WTC11 (cell line): ENCODE measurements around the gene ZNF532. TPM values are rescaled to one million over a fixed set of nuclear protein-coding genes. Genes with fewer than 3 reads are reported as not detected.

Experiments
- ATAC-seq: fragments of 200-7000 bp; cut with Tn5 transposase; 2 replicates; pipeline ENCODE4 v1.10.0; 2021; ENCODE audit warnings: mild to moderate bottlenecking, moderate library complexity
- CTCF ChIA-PET: fragments of 300-600 bp; sonication (Branson Sonifier 250); formaldehyde crosslinking; loops from one replicate; lab custom pipeline; 2021; ENCODE audit warnings: antibody characterized with exemption; lab: Charles Lee
- POLR2A ChIA-PET: fragments of 350-600 bp; sonication (Branson Sonifier 250); formaldehyde crosslinking; loops from one replicate; lab custom pipeline; 2021; ENCODE audit warnings: antibody characterized with exemption; lab: Charles Lee
- DNase-seq: peaks from one replicate; pipeline ENCODE4 v3.0.0; 2021; ENCODE audit warnings: low spot score
- H3K27ac Mint-ChIP-seq: 2 replicates; pipeline ENCODE4 v1.8.0; 2021; ENCODE audit warnings: mixed read lengths
- H3K27me3 Mint-ChIP-seq: 2 replicates; pipeline ENCODE4 v1.8.0; 2021; ENCODE audit warnings: low read depth, mild to moderate bottlenecking, moderate library complexity, mixed read lengths
- H3K36me3 Mint-ChIP-seq: 2 replicates; pipeline ENCODE4 v1.8.0; 2021; ENCODE audit warnings: mixed read lengths
- H3K4me1 Mint-ChIP-seq: 2 replicates; pipeline ENCODE4 v1.8.0; 2022; ENCODE audit warnings: mixed read lengths
- H3K4me3 Mint-ChIP-seq: 2 replicates; pipeline ENCODE4 v1.8.0; 2021; ENCODE audit warnings: mild to moderate bottlenecking, moderate library complexity, mixed read lengths
- H3K9me3 Mint-ChIP-seq: 2 replicates; pipeline ENCODE4 v1.8.0; 2021; ENCODE audit warnings: mixed read lengths
- CREM ChIP-seq: sonication (generic); formaldehyde crosslinking; IDR thresholded peaks from 2 replicates; pipeline ENCODE4 v1.8.1; 2022; ENCODE audit warnings: mild to moderate bottlenecking, missing genetic modification reagents, moderate library complexity
- EMX1 ChIP-seq: fragments of 250-450 bp; sonication (Bioruptor Pico); IDR thresholded peaks from 2 replicates; pipeline ENCODE4 v1.8.0; 2021; ENCODE audit warnings: mild to moderate bottlenecking
- FOXK1 ChIP-seq: sonication (generic); formaldehyde crosslinking; IDR thresholded peaks from 2 replicates; pipeline ENCODE4 v1.8.0; 2022; ENCODE audit warnings: mild to moderate bottlenecking, moderate library complexity, missing genetic modification reagents
- FOXP1 ChIP-seq: sonication (generic); formaldehyde crosslinking; IDR thresholded peaks from 2 replicates; pipeline ENCODE4 v1.8.0; 2022; ENCODE audit warnings: missing genetic modification reagents, mild to moderate bottlenecking, moderate library complexity, borderline replicate concordance
- GTF2I ChIP-seq: fragments of 250-450 bp; sonication (Bioruptor Pico); conservative IDR thresholded peaks from 2 replicates; pipeline ENCODE4 v1.4.0; 2021; ENCODE audit warnings: mild to moderate bottlenecking
- JAZF1 ChIP-seq: fragments of 250-450 bp; sonication (Bioruptor Pico); IDR thresholded peaks from 2 replicates; pipeline ENCODE4 v1.9.0; 2021; ENCODE audit warnings: moderate library complexity, mild to moderate bottlenecking, inconsistent platforms
- NFE2L1 ChIP-seq: sonication (generic); formaldehyde crosslinking; IDR thresholded peaks from 2 replicates; pipeline ENCODE4 v1.8.1; 2023; ENCODE audit warnings: missing genetic modification reagents
- NR3C1 ChIP-seq: sonication (generic); formaldehyde crosslinking; conservative IDR thresholded peaks from 2 replicates; pipeline ENCODE4 v1.8.1; 2023; ENCODE audit warnings: low read depth, mild to moderate bottlenecking, missing genetic modification reagents
- RELA ChIP-seq: sonication (generic); formaldehyde crosslinking; IDR thresholded peaks from 2 replicates; pipeline ENCODE4 v1.8.1; 2022; ENCODE audit warnings: missing genetic modification reagents, mild to moderate bottlenecking, borderline replicate concordance
- SMAD3 ChIP-seq: sonication (generic); formaldehyde crosslinking; IDR thresholded peaks from 2 replicates; pipeline ENCODE4 v1.8.0; 2022; ENCODE audit warnings: missing genetic modification reagents, mild to moderate bottlenecking, borderline replicate concordance
- TEAD1 ChIP-seq: sonication (generic); formaldehyde crosslinking; IDR thresholded peaks from 2 replicates; pipeline ENCODE4 v1.8.0; 2022; ENCODE audit warnings: mild to moderate bottlenecking, missing genetic modification reagents
- TP53 ChIP-seq: sonication (generic); formaldehyde crosslinking; IDR thresholded peaks from 2 replicates; pipeline ENCODE4 v1.8.1; 2023; ENCODE audit warnings: mild to moderate bottlenecking, missing genetic modification reagents
- ZBTB21 ChIP-seq: sonication (generic); formaldehyde crosslinking; IDR thresholded peaks from 2 replicates; pipeline ENCODE4 v1.8.1; 2023; ENCODE audit warnings: mild to moderate bottlenecking, missing genetic modification reagents, borderline replicate concordance
- ZNF423 ChIP-seq: fragments of 250-450 bp; sonication (Bioruptor Pico); IDR thresholded peaks from 2 replicates; pipeline ENCODE4 v2.1.2; 2022; ENCODE audit warnings: mild to moderate bottlenecking, moderate library complexity
- ZNF671 ChIP-seq: fragments of 250-450 bp; sonication (Bioruptor Pico); IDR thresholded peaks from 2 replicates; pipeline ENCODE4 v1.8.0; 2021; ENCODE audit warnings: mild to moderate bottlenecking
- total RNA-seq: library from RNA; stranded (reverse); gene quantifications from 3 replicates; pipeline ENCODE4 v1.2.3, GENCODE V29; 2021
- TF ChIP-seq, protein P1 (sequence below): sonication (generic); formaldehyde crosslinking; IDR thresholded peaks from 2 replicates; pipeline ENCODE4 v1.8.0; 2023; ENCODE audit warnings: mild to moderate bottlenecking, missing genetic modification reagents
- TF ChIP-seq, protein P2 (sequence below): fragments of 250-450 bp; sonication (Bioruptor Pico); IDR thresholded peaks from 2 replicates; pipeline ENCODE4 v1.9.0; 2021; ENCODE audit warnings: mild to moderate bottlenecking
- TF ChIP-seq, protein P3 (sequence below): sonication (generic); formaldehyde crosslinking; IDR thresholded peaks from 2 replicates; pipeline ENCODE4 v1.8.1; 2023; ENCODE audit warnings: mild to moderate bottlenecking, missing genetic modification reagents
- TF ChIP-seq, protein P4 (sequence below): fragments of 250-450 bp; sonication (Bioruptor Pico); IDR thresholded peaks from 2 replicates; pipeline ENCODE4 v1.9.0; 2021; ENCODE audit warnings: mild to moderate bottlenecking, borderline replicate concordance
- TF ChIP-seq, protein P5 (sequence below): sonication (generic); formaldehyde crosslinking; IDR thresholded peaks from 2 replicates; pipeline ENCODE4 v1.8.1; 2023; ENCODE audit warnings: mild to moderate bottlenecking, missing genetic modification reagents, moderate library complexity
- TF ChIP-seq, protein P6 (sequence below): sonication (generic); formaldehyde crosslinking; IDR thresholded peaks from 2 replicates; pipeline ENCODE4 v1.8.1; 2023; ENCODE audit warnings: mild to moderate bottlenecking, missing genetic modification reagents, borderline replicate concordance
- TF ChIP-seq, protein P7 (sequence below): sonication (generic); formaldehyde crosslinking; IDR thresholded peaks from 2 replicates; pipeline ENCODE4 v1.8.1; 2022; ENCODE audit warnings: mild to moderate bottlenecking, missing genetic modification reagents, moderate library complexity, borderline replicate concordance

The ZNF532 gene
- total RNA-seq, 1 experiment from 2014 or later: 171 TPM

DNA sequence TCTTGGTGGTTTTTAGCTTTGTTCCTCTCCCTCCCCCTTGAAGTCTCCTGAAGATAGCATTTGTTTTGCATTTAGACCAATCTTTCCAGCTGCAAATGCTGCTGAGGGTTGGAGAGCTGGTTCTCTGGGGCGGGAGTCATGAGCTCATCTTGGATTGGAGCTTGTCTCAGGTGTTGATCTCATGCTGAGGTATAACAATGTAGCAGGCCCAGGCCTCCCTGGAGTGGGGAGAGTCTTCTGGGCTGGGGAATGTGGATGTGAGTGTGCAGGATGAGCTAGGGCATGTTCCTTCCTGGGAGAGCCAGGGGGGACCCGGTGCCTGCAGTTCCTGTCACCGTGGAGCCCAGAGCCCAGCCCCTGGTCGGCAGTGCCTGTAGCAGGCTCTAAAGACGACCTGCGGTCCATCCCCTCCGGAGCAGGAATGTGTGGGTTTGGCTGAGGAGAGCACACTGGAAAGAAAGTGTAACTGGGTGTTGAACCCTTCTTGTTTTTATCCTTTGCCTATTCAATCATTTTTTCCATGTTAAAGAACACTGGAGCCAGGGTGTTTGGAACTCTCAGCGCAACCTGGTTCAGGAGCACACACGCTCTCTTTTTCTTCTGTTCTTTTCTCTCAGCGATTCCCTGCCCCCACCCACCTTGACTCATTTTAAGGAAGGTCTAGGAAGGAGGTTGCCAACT lies 2.7 kb downstream of the ZNF532 start:
- peaks cover 81% of the 10 kb centered on the region for H3K4me1 Mint-ChIP-seq
- ATAC-seq: peak; percentile 75
- POLR2A ChIA-PET: interaction anchor here (0.5 to 2.4 kb wide), 13 partner anchors 10 to 435 kb away, joined by 3 to 42 read pairs (median 3); no protein-coding TSS in a partner anchor
- H3K36me3 Mint-ChIP-seq: peaks cover 70% of the 10 kb centered on the region
- CTCF ChIA-PET: interaction anchor here (0.7 to 1.9 kb wide), 12 partner anchors 11 to 103 kb away, joined by 3 to 19 read pairs (median 4); no protein-coding TSS in a partner anchor
- peak overlapping the region; percentile 80 for H3K4me3 Mint-ChIP-seq
- H3K9me3 Mint-ChIP-seq: peaks cover 5% of the 10 kb centered on the region
- peak; percentile 80 for DNase-seq
- H3K27me3 Mint-ChIP-seq: no peaks in the 10 kb centered on the region
- H3K27ac Mint-ChIP-seq: peak overlapping the region; percentile 98
- TF ChIP-seq, protein P1, sequence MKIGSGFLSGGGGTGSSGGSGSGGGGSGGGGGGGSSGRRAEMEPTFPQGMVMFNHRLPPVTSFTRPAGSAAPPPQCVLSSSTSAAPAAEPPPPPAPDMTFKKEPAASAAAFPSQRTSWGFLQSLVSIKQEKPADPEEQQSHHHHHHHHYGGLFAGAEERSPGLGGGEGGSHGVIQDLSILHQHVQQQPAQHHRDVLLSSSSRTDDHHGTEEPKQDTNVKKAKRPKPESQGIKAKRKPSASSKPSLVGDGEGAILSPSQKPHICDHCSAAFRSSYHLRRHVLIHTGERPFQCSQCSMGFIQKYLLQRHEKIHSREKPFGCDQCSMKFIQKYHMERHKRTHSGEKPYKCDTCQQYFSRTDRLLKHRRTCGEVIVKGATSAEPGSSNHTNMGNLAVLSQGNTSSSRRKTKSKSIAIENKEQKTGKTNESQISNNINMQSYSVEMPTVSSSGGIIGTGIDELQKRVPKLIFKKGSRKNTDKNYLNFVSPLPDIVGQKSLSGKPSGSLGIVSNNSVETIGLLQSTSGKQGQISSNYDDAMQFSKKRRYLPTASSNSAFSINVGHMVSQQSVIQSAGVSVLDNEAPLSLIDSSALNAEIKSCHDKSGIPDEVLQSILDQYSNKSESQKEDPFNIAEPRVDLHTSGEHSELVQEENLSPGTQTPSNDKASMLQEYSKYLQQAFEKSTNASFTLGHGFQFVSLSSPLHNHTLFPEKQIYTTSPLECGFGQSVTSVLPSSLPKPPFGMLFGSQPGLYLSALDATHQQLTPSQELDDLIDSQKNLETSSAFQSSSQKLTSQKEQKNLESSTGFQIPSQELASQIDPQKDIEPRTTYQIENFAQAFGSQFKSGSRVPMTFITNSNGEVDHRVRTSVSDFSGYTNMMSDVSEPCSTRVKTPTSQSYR (CRISPR knock-in tag): peak; percentile 76; the same call in 1 of the 2 replicates
- TF ChIP-seq ZBTB21 (CRISPR knock-in tag) (peak; percentile 87), SMAD3 (0 out of 2 replicates have a peak, but pooled peaks have one; percentile 42), ZNF671 (CRISPR knock-in tag) (0 out of 2 replicates have a peak, but pooled peaks have one; percentile 15), TP53 (CRISPR knock-in tag) (peak; percentile 53; the same call in 1 of the 2 replicates), CREM (CRISPR knock-in tag) (0 out of 2 replicates have a peak, but pooled peaks have one; percentile 32), TEAD1 (CRISPR knock-in tag) (peak; percentile 95; the same call in 1 of the 2 replicates), EMX1 (CRISPR knock-in tag) (no peak), FOXP1 (CRISPR knock-in tag) (peak; percentile 57; the same call in 1 of the 2 replicates), NFE2L1 (CRISPR knock-in tag) (peak; percentile 35; the same call in 1 of the 2 replicates), RELA (CRISPR knock-in tag) (no peak), FOXK1 (CRISPR knock-in tag) (peak; percentile 87), ZNF423 (CRISPR knock-in tag) (peak; percentile 94), JAZF1 (CRISPR knock-in tag) (no peak), GTF2I (CRISPR knock-in tag) (0 out of 2 replicates have a peak, but pooled peaks have one; percentile 29), NR3C1 (CRISPR knock-in tag) (no peak)
- TF ChIP-seq, protein P2, sequence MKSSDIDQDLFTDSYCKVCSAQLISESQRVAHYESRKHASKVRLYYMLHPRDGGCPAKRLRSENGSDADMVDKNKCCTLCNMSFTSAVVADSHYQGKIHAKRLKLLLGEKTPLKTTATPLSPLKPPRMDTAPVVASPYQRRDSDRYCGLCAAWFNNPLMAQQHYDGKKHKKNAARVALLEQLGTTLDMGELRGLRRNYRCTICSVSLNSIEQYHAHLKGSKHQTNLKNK: no peak
- TF ChIP-seq, protein P3, sequence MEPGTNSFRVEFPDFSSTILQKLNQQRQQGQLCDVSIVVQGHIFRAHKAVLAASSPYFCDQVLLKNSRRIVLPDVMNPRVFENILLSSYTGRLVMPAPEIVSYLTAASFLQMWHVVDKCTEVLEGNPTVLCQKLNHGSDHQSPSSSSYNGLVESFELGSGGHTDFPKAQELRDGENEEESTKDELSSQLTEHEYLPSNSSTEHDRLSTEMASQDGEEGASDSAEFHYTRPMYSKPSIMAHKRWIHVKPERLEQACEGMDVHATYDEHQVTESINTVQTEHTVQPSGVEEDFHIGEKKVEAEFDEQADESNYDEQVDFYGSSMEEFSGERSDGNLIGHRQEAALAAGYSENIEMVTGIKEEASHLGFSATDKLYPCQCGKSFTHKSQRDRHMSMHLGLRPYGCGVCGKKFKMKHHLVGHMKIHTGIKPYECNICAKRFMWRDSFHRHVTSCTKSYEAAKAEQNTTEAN (CRISPR knock-in tag): 0 out of 2 replicates have a peak, but pooled peaks have one; percentile 65
- TF ChIP-seq, protein P4, sequence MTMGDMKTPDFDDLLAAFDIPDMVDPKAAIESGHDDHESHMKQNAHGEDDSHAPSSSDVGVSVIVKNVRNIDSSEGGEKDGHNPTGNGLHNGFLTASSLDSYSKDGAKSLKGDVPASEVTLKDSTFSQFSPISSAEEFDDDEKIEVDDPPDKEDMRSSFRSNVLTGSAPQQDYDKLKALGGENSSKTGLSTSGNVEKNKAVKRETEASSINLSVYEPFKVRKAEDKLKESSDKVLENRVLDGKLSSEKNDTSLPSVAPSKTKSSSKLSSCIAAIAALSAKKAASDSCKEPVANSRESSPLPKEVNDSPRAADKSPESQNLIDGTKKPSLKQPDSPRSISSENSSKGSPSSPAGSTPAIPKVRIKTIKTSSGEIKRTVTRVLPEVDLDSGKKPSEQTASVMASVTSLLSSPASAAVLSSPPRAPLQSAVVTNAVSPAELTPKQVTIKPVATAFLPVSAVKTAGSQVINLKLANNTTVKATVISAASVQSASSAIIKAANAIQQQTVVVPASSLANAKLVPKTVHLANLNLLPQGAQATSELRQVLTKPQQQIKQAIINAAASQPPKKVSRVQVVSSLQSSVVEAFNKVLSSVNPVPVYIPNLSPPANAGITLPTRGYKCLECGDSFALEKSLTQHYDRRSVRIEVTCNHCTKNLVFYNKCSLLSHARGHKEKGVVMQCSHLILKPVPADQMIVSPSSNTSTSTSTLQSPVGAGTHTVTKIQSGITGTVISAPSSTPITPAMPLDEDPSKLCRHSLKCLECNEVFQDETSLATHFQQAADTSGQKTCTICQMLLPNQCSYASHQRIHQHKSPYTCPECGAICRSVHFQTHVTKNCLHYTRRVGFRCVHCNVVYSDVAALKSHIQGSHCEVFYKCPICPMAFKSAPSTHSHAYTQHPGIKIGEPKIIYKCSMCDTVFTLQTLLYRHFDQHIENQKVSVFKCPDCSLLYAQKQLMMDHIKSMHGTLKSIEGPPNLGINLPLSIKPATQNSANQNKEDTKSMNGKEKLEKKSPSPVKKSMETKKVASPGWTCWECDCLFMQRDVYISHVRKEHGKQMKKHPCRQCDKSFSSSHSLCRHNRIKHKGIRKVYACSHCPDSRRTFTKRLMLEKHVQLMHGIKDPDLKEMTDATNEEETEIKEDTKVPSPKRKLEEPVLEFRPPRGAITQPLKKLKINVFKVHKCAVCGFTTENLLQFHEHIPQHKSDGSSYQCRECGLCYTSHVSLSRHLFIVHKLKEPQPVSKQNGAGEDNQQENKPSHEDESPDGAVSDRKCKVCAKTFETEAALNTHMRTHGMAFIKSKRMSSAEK (CRISPR knock-in tag): no peak
- TF ChIP-seq, protein P5, sequence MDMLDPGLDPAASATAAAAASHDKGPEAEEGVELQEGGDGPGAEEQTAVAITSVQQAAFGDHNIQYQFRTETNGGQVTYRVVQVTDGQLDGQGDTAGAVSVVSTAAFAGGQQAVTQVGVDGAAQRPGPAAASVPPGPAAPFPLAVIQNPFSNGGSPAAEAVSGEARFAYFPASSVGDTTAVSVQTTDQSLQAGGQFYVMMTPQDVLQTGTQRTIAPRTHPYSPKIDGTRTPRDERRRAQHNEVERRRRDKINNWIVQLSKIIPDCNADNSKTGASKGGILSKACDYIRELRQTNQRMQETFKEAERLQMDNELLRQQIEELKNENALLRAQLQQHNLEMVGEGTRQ (CRISPR knock-in tag): no peak
- TF ChIP-seq, protein P6, sequence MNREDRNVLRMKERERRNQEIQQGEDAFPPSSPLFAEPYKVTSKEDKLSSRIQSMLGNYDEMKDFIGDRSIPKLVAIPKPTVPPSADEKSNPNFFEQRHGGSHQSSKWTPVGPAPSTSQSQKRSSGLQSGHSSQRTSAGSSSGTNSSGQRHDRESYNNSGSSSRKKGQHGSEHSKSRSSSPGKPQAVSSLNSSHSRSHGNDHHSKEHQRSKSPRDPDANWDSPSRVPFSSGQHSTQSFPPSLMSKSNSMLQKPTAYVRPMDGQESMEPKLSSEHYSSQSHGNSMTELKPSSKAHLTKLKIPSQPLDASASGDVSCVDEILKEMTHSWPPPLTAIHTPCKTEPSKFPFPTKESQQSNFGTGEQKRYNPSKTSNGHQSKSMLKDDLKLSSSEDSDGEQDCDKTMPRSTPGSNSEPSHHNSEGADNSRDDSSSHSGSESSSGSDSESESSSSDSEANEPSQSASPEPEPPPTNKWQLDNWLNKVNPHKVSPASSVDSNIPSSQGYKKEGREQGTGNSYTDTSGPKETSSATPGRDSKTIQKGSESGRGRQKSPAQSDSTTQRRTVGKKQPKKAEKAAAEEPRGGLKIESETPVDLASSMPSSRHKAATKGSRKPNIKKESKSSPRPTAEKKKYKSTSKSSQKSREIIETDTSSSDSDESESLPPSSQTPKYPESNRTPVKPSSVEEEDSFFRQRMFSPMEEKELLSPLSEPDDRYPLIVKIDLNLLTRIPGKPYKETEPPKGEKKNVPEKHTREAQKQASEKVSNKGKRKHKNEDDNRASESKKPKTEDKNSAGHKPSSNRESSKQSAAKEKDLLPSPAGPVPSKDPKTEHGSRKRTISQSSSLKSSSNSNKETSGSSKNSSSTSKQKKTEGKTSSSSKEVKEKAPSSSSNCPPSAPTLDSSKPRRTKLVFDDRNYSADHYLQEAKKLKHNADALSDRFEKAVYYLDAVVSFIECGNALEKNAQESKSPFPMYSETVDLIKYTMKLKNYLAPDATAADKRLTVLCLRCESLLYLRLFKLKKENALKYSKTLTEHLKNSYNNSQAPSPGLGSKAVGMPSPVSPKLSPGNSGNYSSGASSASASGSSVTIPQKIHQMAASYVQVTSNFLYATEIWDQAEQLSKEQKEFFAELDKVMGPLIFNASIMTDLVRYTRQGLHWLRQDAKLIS (CRISPR knock-in tag): peak; percentile 96
- TF ChIP-seq, protein P7, sequence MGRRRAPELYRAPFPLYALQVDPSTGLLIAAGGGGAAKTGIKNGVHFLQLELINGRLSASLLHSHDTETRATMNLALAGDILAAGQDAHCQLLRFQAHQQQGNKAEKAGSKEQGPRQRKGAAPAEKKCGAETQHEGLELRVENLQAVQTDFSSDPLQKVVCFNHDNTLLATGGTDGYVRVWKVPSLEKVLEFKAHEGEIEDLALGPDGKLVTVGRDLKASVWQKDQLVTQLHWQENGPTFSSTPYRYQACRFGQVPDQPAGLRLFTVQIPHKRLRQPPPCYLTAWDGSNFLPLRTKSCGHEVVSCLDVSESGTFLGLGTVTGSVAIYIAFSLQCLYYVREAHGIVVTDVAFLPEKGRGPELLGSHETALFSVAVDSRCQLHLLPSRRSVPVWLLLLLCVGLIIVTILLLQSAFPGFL (CRISPR knock-in tag): no peak
